UCSD-AML1 (cell line): ENCODE results near the gene CRABP2.
A peak's percentile ranks its signal among the peaks of the same experiment; 100 is the strongest.

Experiments used
- DNase-seq: peaks from one replicate; lab custom pipeline; 2025; ENCODE audit not compliant: unreplicated experiment; lab: John Stamatoyannopoulos, UW

Gene CRABP2

GRCh38 chr1:156691665-156692440, 13.5 kb downstream of the CRABP2 start:
- peak; percentile 36 for DNase-seq

- no peak for DNase-seq
Measured at GRCh38 chr1:156691191-156691590, 14.2 kb downstream of the CRABP2 start.

- no peak for DNase-seq
Measured at GRCh38 chr1:156690675-156691036, 14.7 kb downstream of the CRABP2 start.

GRCh38 chr1:156689953-156690674, 15.3 kb downstream of the CRABP2 start:
- DNase-seq = no peak

GRCh38 chr1:156689035-156689952, 16.1 kb downstream of the CRABP2 start:
- DNase-seq = peak; percentile 82

- no peak for DNase-seq
Measured at GRCh38 chr1:156684227-156684782, 21.1 kb downstream of the CRABP2 start.

- no peak for DNase-seq
Measured at GRCh38 chr1:156682166-156682890, 23.1 kb downstream of the CRABP2 start.

GRCh38 chr1:156681196-156681960, 24.0 kb downstream of the CRABP2 start:
- DNase-seq = no peak

- no peak for DNase-seq
Measured at GRCh38 chr1:156680056-156680455, 25.3 kb downstream of the CRABP2 start.

GRCh38 chr1:156677616-156678596, 27.5 kb downstream of the CRABP2 start:
- DNase-seq = peak; percentile 63

GRCh38 chr1:156676820-156677615, 28.4 kb downstream of the CRABP2 start, which contains the start of gene NES:
NES (minus strand) TSS chr1:156677407; CDS start chr1:156677264, 143 bp downstream.
- peak; percentile 36 for DNase-seq

GRCh38 chr1:156676114-156676819, 29.1 kb downstream of the CRABP2 start:
- DNase-seq = no peak

GRCh38 chr1:156675210-156676113, 29.9 kb downstream of the CRABP2 start:
- DNase-seq = peak; percentile 38

- no peak for DNase-seq
Measured at GRCh38 chr1:156673387-156674121, 31.8 kb downstream of the CRABP2 start.

- no peak for DNase-seq
Measured at GRCh38 chr1:156671804-156672203, 33.6 kb downstream of the CRABP2 start.
